ENCODE results near the gene ANKS6. TPM values are rescaled to one million over a fixed set of nuclear protein-coding genes. Genes with fewer than 3 reads are reported as not detected.

Gene ANKS6
- total RNA-seq, 1 experiment from 2014 or later = 39.2 TPM

DNA sequence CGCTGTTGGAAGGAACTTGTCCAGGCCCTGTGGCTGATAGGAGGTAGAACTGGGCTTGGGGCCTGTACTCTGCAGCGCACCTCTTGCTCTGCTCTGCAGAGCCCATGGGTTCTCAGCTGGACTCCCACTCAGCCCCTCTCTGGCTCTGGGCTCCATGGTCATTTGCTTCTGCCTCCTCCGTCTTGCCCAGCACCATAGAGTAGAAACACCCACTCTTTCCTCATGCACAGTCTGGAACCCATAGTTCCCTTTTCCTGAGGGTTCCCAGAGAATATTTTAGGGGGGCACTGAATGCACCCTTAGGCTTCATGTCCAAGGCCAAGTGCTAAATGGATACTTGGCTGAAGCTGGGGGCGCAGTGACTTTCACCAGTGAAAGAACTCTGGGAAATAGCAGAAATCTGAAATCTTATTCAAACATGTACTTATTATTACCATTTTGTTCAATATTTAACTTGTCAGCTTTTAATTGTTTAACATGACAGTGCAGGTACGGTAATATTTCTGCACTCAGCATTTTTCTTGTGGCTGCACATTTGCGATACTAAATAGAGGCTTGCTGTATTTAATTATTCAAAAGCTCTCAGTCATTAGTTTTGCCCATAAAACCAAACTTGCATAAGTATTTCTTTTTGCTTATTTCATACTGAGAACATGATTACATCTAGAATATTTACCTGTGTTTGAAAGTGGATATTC lies 42.7 kb upstream of the ANKS6 start:
- CTCF ChIA-PET = interaction anchor here (1.8 kb wide), 1 partner anchor 10 kb away, joined by 4 read pairs; no protein-coding TSS in a partner anchor
- intact Hi-C loops (cut with micrococcal nuclease) = no loop called here
- RAD21 ChIA-PET (ENCODE audit: low non-redundant PET in 1 of 2, low total read pairs in 2 of 2, uncharacterized antibody in 2 of 2, unreplicated experiment in 2 of 2) = no interaction called here
- TF ChIP-seq POLR2AphosphoS5 (IDR thresholded peaks at IDR 0.05; ENCODE audit: low read depth, low read length) (no peak), YY1 (IDR thresholded peaks at IDR 0.05; ENCODE audit: extremely low read depth, insufficient replicate concordance, low read depth, low read length) (no peak), CBX3 (IDR thresholded peaks at IDR 0.05; ENCODE audit: low read depth) (no peak), EGR1 (IDR thresholded peaks at IDR 0.05; ENCODE audit: low read depth) (no peak), EZH2phosphoT487 (IDR thresholded peaks at IDR 0.05; ENCODE audit: borderline replicate concordance) (no peak)
- TF ChIP-seq, protein P1, sequence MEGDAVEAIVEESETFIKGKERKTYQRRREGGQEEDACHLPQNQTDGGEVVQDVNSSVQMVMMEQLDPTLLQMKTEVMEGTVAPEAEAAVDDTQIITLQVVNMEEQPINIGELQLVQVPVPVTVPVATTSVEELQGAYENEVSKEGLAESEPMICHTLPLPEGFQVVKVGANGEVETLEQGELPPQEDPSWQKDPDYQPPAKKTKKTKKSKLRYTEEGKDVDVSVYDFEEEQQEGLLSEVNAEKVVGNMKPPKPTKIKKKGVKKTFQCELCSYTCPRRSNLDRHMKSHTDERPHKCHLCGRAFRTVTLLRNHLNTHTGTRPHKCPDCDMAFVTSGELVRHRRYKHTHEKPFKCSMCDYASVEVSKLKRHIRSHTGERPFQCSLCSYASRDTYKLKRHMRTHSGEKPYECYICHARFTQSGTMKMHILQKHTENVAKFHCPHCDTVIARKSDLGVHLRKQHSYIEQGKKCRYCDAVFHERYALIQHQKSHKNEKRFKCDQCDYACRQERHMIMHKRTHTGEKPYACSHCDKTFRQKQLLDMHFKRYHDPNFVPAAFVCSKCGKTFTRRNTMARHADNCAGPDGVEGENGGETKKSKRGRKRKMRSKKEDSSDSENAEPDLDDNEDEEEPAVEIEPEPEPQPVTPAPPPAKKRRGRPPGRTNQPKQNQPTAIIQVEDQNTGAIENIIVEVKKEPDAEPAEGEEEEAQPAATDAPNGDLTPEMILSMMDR (IDR thresholded peaks at IDR 0.05 in 2 of 3, conservative IDR thresholded peaks at IDR 0.05 in 1 of 3; ENCODE audit: borderline replicate concordance in 1 of 3, insufficient read depth in 1 of 3, low read depth in 2 of 3, low read length in 2 of 3) = no peak
- TF ChIP-seq, protein P2, sequence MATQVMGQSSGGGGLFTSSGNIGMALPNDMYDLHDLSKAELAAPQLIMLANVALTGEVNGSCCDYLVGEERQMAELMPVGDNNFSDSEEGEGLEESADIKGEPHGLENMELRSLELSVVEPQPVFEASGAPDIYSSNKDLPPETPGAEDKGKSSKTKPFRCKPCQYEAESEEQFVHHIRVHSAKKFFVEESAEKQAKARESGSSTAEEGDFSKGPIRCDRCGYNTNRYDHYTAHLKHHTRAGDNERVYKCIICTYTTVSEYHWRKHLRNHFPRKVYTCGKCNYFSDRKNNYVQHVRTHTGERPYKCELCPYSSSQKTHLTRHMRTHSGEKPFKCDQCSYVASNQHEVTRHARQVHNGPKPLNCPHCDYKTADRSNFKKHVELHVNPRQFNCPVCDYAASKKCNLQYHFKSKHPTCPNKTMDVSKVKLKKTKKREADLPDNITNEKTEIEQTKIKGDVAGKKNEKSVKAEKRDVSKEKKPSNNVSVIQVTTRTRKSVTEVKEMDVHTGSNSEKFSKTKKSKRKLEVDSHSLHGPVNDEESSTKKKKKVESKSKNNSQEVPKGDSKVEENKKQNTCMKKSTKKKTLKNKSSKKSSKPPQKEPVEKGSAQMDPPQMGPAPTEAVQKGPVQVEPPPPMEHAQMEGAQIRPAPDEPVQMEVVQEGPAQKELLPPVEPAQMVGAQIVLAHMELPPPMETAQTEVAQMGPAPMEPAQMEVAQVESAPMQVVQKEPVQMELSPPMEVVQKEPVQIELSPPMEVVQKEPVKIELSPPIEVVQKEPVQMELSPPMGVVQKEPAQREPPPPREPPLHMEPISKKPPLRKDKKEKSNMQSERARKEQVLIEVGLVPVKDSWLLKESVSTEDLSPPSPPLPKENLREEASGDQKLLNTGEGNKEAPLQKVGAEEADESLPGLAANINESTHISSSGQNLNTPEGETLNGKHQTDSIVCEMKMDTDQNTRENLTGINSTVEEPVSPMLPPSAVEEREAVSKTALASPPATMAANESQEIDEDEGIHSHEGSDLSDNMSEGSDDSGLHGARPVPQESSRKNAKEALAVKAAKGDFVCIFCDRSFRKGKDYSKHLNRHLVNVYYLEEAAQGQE (IDR thresholded peaks at IDR 0.05; ENCODE audit: low read depth) = no peak
- TF ChIP-seq, protein P3, sequence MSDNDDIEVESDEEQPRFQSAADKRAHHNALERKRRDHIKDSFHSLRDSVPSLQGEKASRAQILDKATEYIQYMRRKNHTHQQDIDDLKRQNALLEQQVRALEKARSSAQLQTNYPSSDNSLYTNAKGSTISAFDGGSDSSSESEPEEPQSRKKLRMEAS (IDR thresholded peaks at IDR 0.05) = no peak
- no peaks in the 10 kb centered on the region for H3K4me1 ChIP-seq (ENCODE audit: control insufficient read depth in 1 of 2, insufficient read depth in 2 of 2, low read length in 2 of 2)
- ATAC-seq (no peak), DNase-seq (ENCODE audit: low read depth, low spot score) (no peak)
- no peaks in the 10 kb centered on the region for H3K27me3 ChIP-seq (ENCODE audit: insufficient read depth, low read length)
- no peaks in the 10 kb centered on the region for H3K9me2 ChIP-seq (ENCODE audit: insufficient read depth)
- H3K4me2 ChIP-seq (ENCODE audit: low read length) = no peak overlapping the region
- POLR2A ChIA-PET = no interaction called here
- H4K20me1 ChIP-seq (ENCODE audit: insufficient read depth) = no peaks in the 10 kb centered on the region
- no peak overlapping the region for H3K9ac ChIP-seq (ENCODE audit: low read length)
- H3K9me3 ChIP-seq (ENCODE audit: control insufficient read depth in 1 of 2, insufficient read depth in 1 of 2, low read depth in 1 of 2, low read length in 2 of 2) = no peaks in the 10 kb centered on the region
- no peak overlapping the region for H3K4me3 ChIP-seq (replicated peaks in 1 of 2; ENCODE audit: low read depth in 1 of 2, low read length in 2 of 2)
- H3K79me2 ChIP-seq (ENCODE audit: insufficient read depth, low read length) = no peaks in the 10 kb centered on the region
- no peak overlapping the region for H3K27ac ChIP-seq (ENCODE audit: low read depth, low read length)
- no peak overlapping the region for H2AFZ ChIP-seq (ENCODE audit: low read depth, low read length, poor library complexity, severe bottlenecking)
- H3K36me3 ChIP-seq (ENCODE audit: control insufficient read depth in 1 of 2, insufficient read depth in 2 of 2, low read length in 2 of 2) = peaks cover 0 to 2% of the 10 kb centered on the region in 2 experiments; a peak in 1 of 4 replicates
- BruUV-seq (replicated peaks) = no TSS peak

Measured in HCT116 (cell line).